Measurements from ENCODE around the gene ZNF205.
"Not testable (repeated sequence)": the region's sequence is repeated elsewhere in the genome, so short reads cannot be mapped to it uniquely, and the experiment has no call there.

ZNF205 gene

GRCh38 chr16:3112058-3112880 is at the start of gene ZNF205:
TSS of gene ZNF205 (plus strand) at chr16:3112586. CDS start at chr16:3113431, 845 bp downstream.
- no peak for DNase-seq (ENCODE audit: low read depth in 2 of 2)

DNA sequence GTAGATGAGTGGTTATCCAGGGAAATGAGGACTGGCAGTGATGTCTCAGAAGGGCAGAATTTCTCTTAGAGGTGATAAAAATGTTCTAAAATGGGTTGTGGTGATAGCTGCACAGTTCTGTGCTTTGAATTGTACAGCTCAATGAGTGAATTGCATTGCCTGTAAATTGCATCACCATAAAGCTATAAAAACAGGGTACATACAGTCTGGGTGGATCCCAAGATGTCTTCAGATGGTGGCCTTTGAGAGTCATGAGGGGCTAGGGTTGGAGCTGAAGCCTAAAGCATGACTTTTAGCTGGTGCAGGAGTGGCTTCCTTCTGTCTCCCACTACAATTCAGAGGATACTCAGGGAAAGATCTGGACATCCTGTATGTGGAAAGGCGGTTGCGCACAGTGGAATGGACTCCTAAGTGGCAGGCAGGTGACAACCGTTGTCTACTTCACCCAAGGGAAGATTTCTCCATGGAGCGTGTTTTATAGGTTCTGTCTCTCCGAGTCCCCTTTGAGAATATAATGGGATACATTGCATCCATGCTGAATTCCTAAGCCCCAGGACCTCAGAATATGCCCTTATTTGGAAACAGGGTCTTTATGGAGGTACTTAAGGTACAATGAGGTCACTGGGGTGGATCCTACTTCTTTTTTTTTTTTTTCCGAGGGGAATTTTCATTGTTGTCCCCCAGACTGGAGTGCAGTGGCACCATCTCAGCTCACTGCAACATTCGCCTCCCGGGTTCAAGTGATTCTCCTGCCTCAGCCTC is 48.6 kb upstream of the ZNF205 start:
- DNase-seq (ENCODE audit: low read depth in 2 of 2): no peak

GRCh38 chr16:3065069-3065741 is 47.2 kb upstream of the ZNF205 start, which contains the start of gene IL32:
TSS of gene IL32 (plus strand) at chr16:3065640. CDS start at chr16:3065812, 172 bp downstream.
- DNase-seq (ENCODE audit: low read depth in 2 of 2): peak; percentile 34 to 43

DNA sequence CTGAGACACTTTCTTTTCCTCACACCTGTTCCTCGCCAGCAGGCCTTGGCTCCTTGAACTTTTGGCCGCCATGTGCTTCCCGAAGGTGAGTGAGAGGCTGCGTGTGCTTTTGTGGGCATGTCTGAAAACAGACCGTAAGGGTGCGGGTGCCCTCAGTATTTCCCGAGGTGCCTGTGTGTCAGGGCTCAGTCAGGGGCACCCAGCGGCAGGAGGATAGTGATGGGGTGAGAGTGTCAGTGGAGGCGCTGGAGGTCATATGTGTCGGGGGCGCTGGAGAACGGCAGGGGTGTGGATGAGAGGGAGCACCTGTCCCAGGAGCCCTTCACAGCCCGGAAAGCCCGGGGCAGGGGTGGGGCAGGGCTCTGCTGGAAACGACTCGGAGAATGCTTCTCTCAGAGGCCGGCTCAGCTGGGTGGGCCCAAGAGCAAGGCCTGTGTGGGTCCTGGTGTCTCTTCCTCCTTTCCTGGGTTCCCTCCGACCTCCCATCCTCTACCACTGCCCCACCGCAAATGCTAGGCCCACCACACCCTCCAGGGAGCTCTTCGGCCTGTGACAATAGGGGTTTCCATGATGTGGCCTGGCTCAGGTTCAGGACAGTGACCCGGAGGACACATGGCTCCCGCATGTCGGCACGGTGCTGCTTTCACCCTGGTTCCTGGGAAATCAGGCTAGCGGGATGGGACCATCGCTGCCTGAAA is 46.5 kb upstream of the ZNF205 start:
- no peak for DNase-seq (ENCODE audit: low read depth in 2 of 2)

DNA sequence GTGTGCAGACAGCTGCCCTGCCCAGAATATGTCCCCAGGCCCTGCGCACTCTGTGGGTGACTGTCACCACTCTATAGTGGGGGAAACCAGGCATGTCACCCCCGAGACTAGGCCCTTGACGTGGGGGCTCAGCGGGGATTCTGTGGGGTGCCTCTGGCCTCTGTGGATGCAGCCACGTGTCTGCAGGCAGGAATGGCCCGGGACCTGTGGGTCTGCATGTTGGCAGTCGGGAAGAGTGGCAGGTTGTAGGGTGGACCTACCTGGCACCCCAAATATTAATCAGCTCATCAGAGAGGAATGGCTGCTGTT is 46.0 kb upstream of the ZNF205 start:
- no peak for DNase-seq (ENCODE audit: low read depth in 2 of 2)

GRCh38 chr16:3068487-3068886 is 43.9 kb upstream of the ZNF205 start:
- DNase-seq (ENCODE audit: low read depth in 2 of 2): no peak

DNA sequence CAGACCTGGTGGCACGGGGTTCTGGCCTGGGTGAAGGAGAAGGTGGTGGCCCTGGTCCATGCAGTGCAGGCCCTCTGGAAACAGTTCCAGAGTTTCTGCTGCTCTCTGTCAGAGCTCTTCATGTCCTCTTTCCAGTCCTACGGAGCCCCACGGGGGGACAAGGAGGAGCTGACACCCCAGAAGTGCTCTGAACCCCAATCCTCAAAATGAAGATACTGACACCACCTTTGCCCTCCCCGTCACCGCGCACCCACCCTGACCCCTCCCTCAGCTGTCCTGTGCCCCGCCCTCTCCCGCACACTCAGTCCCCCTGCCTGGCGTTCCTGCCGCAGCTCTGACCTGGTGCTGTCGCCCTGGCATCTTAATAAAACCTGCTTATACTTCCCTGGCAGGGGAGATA is 43.2 kb upstream of the ZNF205 start:
- DNase-seq (ENCODE audit: low read depth in 2 of 2): not testable (repeated sequence)

- DNase-seq (ENCODE audit: low read depth in 2 of 2): no peak
Observed at GRCh38 chr16:3070608-3071111, 41.7 kb upstream of the ZNF205 start.

GRCh38 chr16:3071655-3072054 is 40.7 kb upstream of the ZNF205 start:
- no peak for DNase-seq (ENCODE audit: low read depth in 2 of 2)

DNA sequence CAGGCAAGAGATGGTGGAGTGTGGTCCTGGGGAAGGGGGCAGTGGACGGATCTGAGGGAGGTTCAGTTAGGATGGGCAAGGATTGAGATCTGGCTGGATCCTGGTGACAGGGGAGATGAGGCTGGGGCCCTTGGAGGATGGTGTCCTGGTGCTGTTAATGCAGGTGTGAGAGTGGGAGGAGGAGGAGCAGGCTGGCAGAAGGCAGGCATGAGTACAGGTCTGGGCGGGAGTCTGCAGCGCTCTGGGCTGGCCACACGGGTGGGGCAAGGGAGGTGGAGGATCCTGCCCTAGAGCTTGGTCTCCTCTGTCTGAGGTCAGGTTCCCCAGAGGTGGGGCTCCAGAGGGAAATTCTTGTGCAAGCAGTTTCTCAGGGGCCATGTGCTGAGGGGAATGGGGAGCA is 40.2 kb upstream of the ZNF205 start:
- DNase-seq (ENCODE audit: low read depth in 2 of 2): not testable (repeated sequence)

GRCh38 chr16:3072576-3073263 is 39.7 kb upstream of the ZNF205 start:
- DNase-seq (ENCODE audit: low read depth in 2 of 2): not testable (repeated sequence)

- no peak for DNase-seq (ENCODE audit: low read depth in 2 of 2)
Observed at GRCh38 chr16:3073448-3073847, 38.9 kb upstream of the ZNF205 start.

GRCh38 chr16:3074860-3075522 is 37.4 kb upstream of the ZNF205 start:
- DNase-seq (ENCODE audit: low read depth in 2 of 2): peak; percentile 57 to 60

DNA sequence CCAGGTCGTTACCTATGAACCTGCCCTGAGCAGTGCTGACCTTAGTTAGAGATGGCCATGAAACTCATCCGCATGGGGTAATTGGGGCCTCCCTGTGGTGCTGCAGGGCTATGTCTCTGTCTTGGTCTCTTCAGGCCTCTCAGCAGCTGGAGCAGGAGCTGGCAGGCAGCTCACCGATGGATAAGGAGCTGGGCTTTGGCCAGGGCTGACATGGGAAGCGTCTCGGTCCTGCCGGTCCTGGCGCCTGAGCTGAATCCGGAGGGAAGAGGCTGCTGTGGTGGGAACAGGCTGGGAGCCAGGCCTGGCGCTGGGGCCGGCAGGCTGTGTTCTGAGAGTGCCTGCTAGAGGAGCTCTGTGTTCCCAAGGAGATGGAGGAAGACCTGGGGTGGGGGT is 36.9 kb upstream of the ZNF205 start:
- no peak for DNase-seq (ENCODE audit: low read depth in 2 of 2)

DNA sequence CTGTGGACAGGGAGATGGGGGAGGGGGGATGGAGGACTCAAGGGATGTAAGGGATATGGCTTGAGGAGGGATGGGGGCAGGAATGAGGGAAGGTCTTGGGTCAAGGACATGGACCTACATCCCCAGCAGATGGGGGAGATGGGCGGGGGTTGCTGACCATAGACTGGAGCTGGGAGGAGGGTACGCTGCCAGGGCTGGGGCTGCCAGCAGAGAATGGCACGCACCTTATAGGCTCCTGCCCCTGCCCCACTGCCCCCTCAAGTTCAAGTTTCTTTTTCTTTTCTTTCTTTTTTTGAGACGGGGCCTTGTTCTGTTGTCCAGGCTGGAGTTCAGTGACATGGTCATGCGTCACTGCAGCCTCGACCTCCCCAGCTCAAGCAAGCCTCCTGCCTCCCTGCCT is 36.4 kb upstream of the ZNF205 start:
- not testable (repeated sequence) for DNase-seq (ENCODE audit: low read depth in 2 of 2)

- no peak for DNase-seq (ENCODE audit: low read depth in 2 of 2)
Observed at GRCh38 chr16:3076577-3076976, 35.8 kb upstream of the ZNF205 start.

GRCh38 chr16:3080024-3080423 is 32.4 kb upstream of the ZNF205 start:
- no peak for DNase-seq (ENCODE audit: low read depth in 2 of 2)

DNA sequence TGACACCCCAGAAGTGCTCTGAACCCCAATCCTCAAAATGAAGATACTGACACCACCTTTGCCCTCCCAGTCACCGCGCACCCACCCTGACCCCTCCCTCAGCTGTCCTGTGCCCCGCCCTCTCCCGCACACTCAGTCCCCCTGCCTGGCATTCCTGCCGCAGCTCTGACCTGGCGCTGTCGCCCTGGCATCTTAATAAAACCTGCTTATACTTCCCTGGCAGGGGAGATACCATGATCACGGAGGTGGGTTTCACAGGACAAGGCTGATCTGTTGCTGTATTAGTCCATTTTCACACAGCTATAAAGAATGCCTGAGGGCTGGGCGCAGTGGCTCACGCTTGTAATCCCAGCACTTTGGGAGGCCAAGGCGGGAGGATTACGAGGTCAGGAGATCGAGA is 30.4 kb upstream of the ZNF205 start:
- DNase-seq (ENCODE audit: low read depth in 2 of 2): not testable (repeated sequence)

GRCh38 chr16:3083408-3083807 is 29.0 kb upstream of the ZNF205 start:
- not testable (repeated sequence) for DNase-seq (ENCODE audit: low read depth in 2 of 2)

DNA sequence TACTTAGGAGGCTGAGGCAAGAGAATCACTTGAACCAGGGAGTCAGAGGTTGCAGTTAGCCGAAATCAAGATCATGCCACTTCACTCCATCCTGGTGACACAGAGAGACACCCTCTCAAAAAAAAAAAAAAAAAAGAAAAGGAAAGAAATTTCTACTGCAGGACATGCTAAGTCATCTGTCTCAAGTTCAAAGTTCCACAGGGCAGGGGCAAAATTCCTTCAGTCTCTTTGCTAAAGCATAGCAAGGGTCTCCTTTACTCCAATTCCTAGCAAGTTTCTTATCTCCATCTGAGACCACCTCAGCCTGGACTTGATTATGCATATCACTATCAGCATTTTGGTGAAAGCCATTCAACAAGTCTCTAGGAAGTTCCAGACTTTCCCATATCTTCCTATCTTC is 27.9 kb upstream of the ZNF205 start:
- no peak for DNase-seq (ENCODE audit: low read depth in 2 of 2)
